Ascending aorta (tissue), 2 donors: Measurements from ENCODE around the gene NT5DC1. TPM values are rescaled to one million over a fixed set of nuclear protein-coding genes. Genes with fewer than 3 reads are reported as not detected.

Source experiments
- DNase-seq, 2 donors: peaks; one replicate each; pipeline ENCODE4 v3.0.0-alpha.2; 2019; ENCODE audit warnings: low spot score in 2 of 2
- H3K27ac ChIP-seq, 2 donors: fragments of 200-600 bp; sonication (generic); one replicate each; pipeline ENCODE4 v1.5.1; 2016 to 2017; ENCODE audit warnings: mild to moderate bottlenecking in 1 of 2
- H3K27me3 ChIP-seq: fragments of 200-600 bp; sonication (generic); one replicate; pipeline ENCODE4 v1.5.1; 2017
- H3K36me3 ChIP-seq, 2 donors: fragments of 200-600 bp; sonication (generic); one replicate each; pipeline ENCODE4 v1.5.1; 2016
- H3K4me1 ChIP-seq, 2 donors: fragments of 200-600 bp; sonication (generic); one replicate each; pipeline ENCODE4 v1.5.1; 2016 to 2017; ENCODE audit warnings: mild to moderate bottlenecking in 1 of 2
- H3K4me3 ChIP-seq, 2 donors: fragments of 200-600 bp; sonication (generic); one replicate each; pipeline ENCODE4 v1.5.1; 2016 to 2017; ENCODE audit warnings: mild to moderate bottlenecking in 1 of 2
- H3K9me3 ChIP-seq, 2 donors: fragments of 200-600 bp; sonication (generic); one replicate each; pipeline ENCODE4 v1.5.1; 2016
- intact Hi-C: fragments of 100-400 bp; cut with DNase I; formaldehyde crosslinking; loops from one replicate; pipeline ENCODE4 v1.15.1; 2023
- total RNA-seq: library from RNA; depleted of rRNA; stranded (reverse); fragments of >200 nt; gene quantifications from one replicate; pipeline ENCODE4 v1.1.0, GENCODE V29; 2016
- TF ChIP-seq, protein P1 (sequence below), 3 experiments: fragments of 200-600 bp in 2 of 3; fragments of 450-650 bp in 1 of 3; sonication (generic) in 2 of 3; IDR thresholded peaks; one replicate each; pipeline ENCODE4 v1.5.1; 2016 to 2019; ENCODE audit warnings: antibody characterized with exemption in 3 of 3, mild to moderate bottlenecking in 1 of 3, moderate library complexity in 1 of 3

Gene NT5DC1
- total RNA-seq, 1 donor from 2014 or later = 4.6 TPM

DNA sequence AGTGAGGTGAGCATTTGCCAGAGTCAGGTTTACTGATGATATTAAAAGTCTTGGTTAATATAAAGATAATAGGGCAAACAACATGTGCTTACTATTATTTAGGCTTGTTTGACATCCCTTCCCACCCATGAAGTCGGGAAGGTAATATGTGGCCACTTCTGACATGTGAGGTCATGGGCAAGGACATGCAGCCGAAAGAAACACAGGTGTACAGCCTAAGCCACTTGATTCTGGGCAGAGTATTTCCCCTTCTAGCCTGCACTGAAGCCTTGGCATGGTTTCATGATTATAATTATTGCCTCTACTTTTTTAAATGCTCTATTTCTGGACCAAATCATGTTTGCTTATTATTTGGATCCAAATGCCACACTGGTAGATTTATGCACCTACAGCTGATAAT is 100.9 kb downstream of the NT5DC1 start:
- Histone ChIP-seq H3K9me3 (no peaks in the 10 kb centered on the region), H3K27ac (no peak overlapping the region), H3K4me1 (no peaks in the 10 kb centered on the region), H3K36me3 (peaks cover 0 to 6% of the 10 kb centered on the region in 2 donors), H3K27me3 (no peaks in the 10 kb centered on the region), H3K4me3 (no peak overlapping the region)
- no peak for DNase-seq
- TF ChIP-seq, protein P1, sequence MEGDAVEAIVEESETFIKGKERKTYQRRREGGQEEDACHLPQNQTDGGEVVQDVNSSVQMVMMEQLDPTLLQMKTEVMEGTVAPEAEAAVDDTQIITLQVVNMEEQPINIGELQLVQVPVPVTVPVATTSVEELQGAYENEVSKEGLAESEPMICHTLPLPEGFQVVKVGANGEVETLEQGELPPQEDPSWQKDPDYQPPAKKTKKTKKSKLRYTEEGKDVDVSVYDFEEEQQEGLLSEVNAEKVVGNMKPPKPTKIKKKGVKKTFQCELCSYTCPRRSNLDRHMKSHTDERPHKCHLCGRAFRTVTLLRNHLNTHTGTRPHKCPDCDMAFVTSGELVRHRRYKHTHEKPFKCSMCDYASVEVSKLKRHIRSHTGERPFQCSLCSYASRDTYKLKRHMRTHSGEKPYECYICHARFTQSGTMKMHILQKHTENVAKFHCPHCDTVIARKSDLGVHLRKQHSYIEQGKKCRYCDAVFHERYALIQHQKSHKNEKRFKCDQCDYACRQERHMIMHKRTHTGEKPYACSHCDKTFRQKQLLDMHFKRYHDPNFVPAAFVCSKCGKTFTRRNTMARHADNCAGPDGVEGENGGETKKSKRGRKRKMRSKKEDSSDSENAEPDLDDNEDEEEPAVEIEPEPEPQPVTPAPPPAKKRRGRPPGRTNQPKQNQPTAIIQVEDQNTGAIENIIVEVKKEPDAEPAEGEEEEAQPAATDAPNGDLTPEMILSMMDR (IDR thresholded peaks at IDR 0.05) = no peak
- intact Hi-C loops = no loop called here

DNA sequence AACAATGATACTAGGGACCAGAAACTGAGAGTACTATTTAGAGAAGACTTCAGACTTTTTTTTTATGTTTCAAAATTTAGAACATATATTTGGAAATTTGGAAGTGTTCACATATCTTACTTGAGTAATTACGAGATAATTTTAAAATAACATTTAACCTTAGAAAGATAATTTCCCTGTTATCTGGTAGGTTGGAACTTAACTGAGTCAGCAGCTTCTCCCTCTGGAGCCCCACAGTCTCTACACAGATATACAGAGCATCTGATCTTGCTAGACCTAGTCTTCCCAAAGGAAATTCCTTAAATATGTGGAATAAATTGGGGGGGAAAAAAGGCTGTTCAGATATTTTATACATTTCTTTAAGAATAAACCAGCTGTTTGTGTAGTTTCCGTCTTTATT is 104.6 kb downstream of the NT5DC1 start:
- H3K36me3 ChIP-seq = no peaks in the 10 kb centered on the region
- no peaks in the 10 kb centered on the region for H3K4me1 ChIP-seq
- no peak overlapping the region for H3K27ac ChIP-seq
- H3K9me3 ChIP-seq = no peaks in the 10 kb centered on the region
- H3K27me3 ChIP-seq = no peaks in the 10 kb centered on the region
- H3K4me3 ChIP-seq = no peak overlapping the region
- no peak for DNase-seq
- TF ChIP-seq, protein P1 (IDR thresholded peaks at IDR 0.05) = no peak
- intact Hi-C loops = no loop called here

DNA sequence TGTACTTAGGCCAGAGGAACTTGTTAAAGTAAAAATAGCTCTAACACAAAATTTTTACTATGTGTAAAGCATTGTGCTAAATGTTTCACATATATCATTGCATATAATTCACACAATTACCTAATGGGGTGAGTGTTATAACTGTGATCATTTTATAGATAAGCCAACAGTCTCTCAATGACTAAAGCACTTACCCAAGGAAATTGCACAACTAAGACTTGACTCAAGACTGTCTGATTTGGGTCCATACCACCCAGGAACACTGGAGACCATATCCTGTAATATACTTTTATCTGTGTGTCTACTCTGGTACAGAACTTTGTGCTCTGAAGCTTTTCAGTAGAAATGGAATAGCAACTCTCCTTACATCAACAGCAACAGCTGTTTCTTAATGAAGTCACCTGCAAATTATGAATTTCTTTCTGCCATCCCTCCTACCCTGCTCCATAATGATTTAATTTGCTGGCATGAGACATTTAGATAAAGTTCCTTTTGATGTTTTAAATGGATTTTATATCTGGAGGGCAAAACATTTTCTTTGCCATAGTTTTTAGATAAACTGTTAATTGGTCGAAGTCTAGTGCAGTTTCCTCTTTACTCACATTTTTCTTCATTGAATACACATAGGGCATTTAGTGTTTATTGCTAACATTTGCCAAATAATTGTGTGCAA is 105.7 kb downstream of the NT5DC1 start:
- H3K4me3 ChIP-seq = no peak overlapping the region
- TF ChIP-seq, protein P1 (IDR thresholded peaks at IDR 0.05) = no peak
- intact Hi-C loops = no loop called here
- no peaks in the 10 kb centered on the region for H3K36me3 ChIP-seq
- H3K27me3 ChIP-seq = no peaks in the 10 kb centered on the region
- H3K4me1 ChIP-seq = no peaks in the 10 kb centered on the region
- no peak overlapping the region for H3K27ac ChIP-seq
- no peaks in the 10 kb centered on the region for H3K9me3 ChIP-seq
- DNase-seq = no peak

DNA sequence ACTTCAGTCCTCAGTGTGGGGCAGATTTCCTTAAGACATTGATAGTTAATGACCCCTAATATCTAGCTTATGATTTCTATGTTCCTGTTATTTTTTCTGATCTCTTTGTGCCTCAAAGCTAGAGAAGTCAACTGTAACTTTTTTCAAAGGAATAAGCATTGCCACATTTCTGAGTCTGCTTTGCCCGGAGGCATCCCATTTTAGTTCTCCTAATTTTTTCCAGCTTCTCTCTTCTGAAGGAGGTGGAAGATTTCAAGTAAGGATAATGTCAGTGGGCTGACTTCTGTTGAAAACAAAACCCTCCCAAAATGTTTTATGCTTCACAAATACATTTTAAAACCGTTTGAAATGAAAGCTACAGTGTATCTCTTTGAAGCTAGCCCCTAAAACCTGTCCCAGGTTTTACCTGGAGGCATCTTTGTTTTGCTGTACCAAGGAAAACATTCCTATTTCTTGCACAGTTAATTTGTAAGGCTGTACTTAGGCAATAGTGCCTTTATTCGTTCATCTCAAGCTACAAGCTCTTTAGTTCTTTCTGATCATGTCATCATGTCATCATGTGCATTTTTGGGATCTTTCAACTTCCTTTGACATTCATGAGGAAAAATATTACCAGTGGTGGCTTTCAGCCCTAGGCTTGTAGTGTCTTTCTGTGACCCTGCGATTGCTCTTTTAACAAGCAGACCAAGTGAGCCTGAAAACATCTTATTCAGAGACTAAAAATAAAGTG is 107.6 kb downstream of the NT5DC1 start:
- Histone ChIP-seq H3K27ac (no peak overlapping the region), H3K9me3 (no peaks in the 10 kb centered on the region), H3K4me1 (no peaks in the 10 kb centered on the region), H3K27me3 (no peaks in the 10 kb centered on the region), H3K4me3 (no peak overlapping the region), H3K36me3 (no peaks in the 10 kb centered on the region)
- TF ChIP-seq, protein P1 (IDR thresholded peaks at IDR 0.05) = no peak
- intact Hi-C loops = no loop called here
- no peak for DNase-seq

DNA sequence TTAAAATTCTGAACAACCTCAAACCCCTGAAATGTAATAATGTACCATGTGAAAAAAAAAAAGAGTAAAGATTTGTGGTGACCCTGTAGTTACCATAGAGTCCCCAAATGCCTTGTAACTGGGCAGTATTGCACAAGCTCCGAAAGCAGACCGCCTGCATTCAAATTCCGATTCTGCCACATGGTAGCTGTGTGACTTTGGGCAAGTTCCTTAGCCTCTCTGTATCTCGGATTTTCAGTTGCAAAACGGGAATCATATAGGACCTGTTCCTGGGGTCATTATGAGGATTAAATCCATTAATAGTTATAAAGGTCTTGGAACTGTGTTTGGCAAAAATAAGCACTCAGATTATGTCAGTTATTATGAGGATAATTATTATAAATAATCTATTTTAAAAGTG is 109.7 kb downstream of the NT5DC1 start:
- intact Hi-C loops = no loop called here
- H3K27ac ChIP-seq = no peak overlapping the region
- no peak overlapping the region for H3K4me3 ChIP-seq
- H3K36me3 ChIP-seq = no peaks in the 10 kb centered on the region
- no peaks in the 10 kb centered on the region for H3K27me3 ChIP-seq
- no peaks in the 10 kb centered on the region for H3K9me3 ChIP-seq
- H3K4me1 ChIP-seq = no peaks in the 10 kb centered on the region
- TF ChIP-seq, protein P1 (IDR thresholded peaks at IDR 0.05) = no peak
- DNase-seq = no peak
